Endothelial cell (in vitro differentiated cells): ENCODE results near the gene MYO10. TPM values are rescaled to one million over a fixed set of nuclear protein-coding genes. Genes with fewer than 3 reads are reported as not detected.

Source experiments
- DNase-seq: peaks from one replicate; pipeline ENCODE4 v3.0.0; 2021; ENCODE audit warnings: low spot score
- H3K27ac Mint-ChIP-seq: one replicate; pipeline ENCODE4 v1.8.0; 2021; ENCODE audit warnings: mixed read lengths, inconsistent platforms; ENCODE audit not compliant: unreplicated experiment
- H3K27me3 Mint-ChIP-seq: one replicate; pipeline ENCODE4 v1.8.0; 2021; ENCODE audit warnings: mild to moderate bottlenecking, moderate library complexity, mixed read lengths, inconsistent platforms; ENCODE audit not compliant: unreplicated experiment
- H3K36me3 Mint-ChIP-seq: one replicate; pipeline ENCODE4 v1.8.0; 2021; ENCODE audit warnings: mild to moderate bottlenecking, low read depth, mixed read lengths, inconsistent platforms; ENCODE audit not compliant: unreplicated experiment
- H3K4me1 Mint-ChIP-seq: one replicate; pipeline ENCODE4 v1.8.0; 2021; ENCODE audit warnings: mild to moderate bottlenecking, mixed read lengths, inconsistent platforms; ENCODE audit not compliant: unreplicated experiment
- H3K4me3 Mint-ChIP-seq: one replicate; pipeline ENCODE4 v1.8.0; 2021; ENCODE audit warnings: mild to moderate bottlenecking, mixed read lengths, inconsistent platforms; ENCODE audit not compliant: unreplicated experiment
- H3K9me3 Mint-ChIP-seq: one replicate; pipeline ENCODE4 v1.8.0; 2021; ENCODE audit warnings: mixed read lengths, inconsistent platforms; ENCODE audit not compliant: unreplicated experiment
- total RNA-seq: library from RNA; stranded (reverse); fragmentation: NEBNext Ultra II Directional; extraction: Animal tissue kit (Norgen Biotek cat#: 25700); gene quantifications from one replicate; pipeline ENCODE4 v1.2.1, GENCODE V29; 2021; ENCODE audit not compliant: unreplicated experiment
- TF ChIP-seq, protein P1 (sequence below): fragments of 200-600 bp; sonication (generic); IDR thresholded peaks from one replicate; pipeline ENCODE4 v1.5.0; 2021; ENCODE audit warnings: antibody characterized with exemption; ENCODE audit not compliant: unreplicated experiment

The MYO10 gene
- total RNA-seq, 1 donor from 2014 or later, result 132 TPM

DNA sequence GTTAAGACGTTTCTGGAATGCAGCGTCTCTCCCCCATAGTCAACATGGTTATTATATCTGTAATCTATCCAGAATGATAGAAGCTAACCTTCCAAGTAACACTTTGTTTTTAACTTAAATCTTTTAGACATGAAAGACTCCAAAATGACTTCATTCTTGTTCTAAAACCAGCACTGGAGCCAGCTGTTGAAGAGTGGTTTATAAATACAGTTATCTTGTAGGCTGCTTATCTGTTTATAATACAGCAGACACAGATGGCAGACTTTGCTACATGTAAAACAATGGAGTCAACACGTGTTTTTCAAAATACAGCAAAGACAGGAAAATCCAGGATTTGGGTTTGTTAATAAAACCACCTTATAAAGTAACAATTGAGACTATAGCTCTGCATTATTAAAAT, 270.5 kb downstream of the MYO10 start:
- H3K4me1 Mint-ChIP-seq, result no peaks in the 10 kb centered on the region
- TF ChIP-seq, protein P1, sequence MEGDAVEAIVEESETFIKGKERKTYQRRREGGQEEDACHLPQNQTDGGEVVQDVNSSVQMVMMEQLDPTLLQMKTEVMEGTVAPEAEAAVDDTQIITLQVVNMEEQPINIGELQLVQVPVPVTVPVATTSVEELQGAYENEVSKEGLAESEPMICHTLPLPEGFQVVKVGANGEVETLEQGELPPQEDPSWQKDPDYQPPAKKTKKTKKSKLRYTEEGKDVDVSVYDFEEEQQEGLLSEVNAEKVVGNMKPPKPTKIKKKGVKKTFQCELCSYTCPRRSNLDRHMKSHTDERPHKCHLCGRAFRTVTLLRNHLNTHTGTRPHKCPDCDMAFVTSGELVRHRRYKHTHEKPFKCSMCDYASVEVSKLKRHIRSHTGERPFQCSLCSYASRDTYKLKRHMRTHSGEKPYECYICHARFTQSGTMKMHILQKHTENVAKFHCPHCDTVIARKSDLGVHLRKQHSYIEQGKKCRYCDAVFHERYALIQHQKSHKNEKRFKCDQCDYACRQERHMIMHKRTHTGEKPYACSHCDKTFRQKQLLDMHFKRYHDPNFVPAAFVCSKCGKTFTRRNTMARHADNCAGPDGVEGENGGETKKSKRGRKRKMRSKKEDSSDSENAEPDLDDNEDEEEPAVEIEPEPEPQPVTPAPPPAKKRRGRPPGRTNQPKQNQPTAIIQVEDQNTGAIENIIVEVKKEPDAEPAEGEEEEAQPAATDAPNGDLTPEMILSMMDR, result no peak
- peak overlapping the region; percentile 71 for H3K4me3 Mint-ChIP-seq
- no peaks in the 10 kb centered on the region for H3K9me3 Mint-ChIP-seq
- no peak for DNase-seq
- H3K27me3 Mint-ChIP-seq, result peaks cover 8% of the 10 kb centered on the region
- no peak overlapping the region for H3K27ac Mint-ChIP-seq
- peaks cover 44% of the 10 kb centered on the region for H3K36me3 Mint-ChIP-seq

DNA sequence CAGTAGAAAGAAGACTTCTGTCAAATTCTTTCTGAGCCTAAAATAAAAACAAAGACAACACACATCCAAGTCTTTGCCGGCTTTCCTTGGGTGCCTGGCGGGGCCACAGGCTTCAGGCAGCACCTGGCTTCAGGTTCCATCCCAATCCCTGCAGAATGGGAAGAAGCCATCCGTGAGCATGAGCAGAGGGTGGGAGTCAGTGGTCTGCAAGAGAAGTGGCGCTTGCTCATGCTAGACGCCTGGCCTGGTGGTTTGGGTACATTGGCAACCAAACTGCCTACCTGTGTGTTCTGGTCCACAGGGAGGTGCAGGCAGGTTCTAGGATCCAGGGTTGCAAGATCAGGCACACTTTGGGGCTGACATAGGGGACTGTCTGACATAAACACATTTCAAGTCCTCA, 271.7 kb downstream of the MYO10 start:
- no peaks in the 10 kb centered on the region for H3K9me3 Mint-ChIP-seq
- no peak for DNase-seq
- TF ChIP-seq, protein P1, result no peak
- H3K4me1 Mint-ChIP-seq, result no peaks in the 10 kb centered on the region
- no peak overlapping the region for H3K27ac Mint-ChIP-seq
- no peak overlapping the region for H3K4me3 Mint-ChIP-seq
- peaks cover 37% of the 10 kb centered on the region for H3K36me3 Mint-ChIP-seq
- H3K27me3 Mint-ChIP-seq, result peaks cover 5% of the 10 kb centered on the region

DNA sequence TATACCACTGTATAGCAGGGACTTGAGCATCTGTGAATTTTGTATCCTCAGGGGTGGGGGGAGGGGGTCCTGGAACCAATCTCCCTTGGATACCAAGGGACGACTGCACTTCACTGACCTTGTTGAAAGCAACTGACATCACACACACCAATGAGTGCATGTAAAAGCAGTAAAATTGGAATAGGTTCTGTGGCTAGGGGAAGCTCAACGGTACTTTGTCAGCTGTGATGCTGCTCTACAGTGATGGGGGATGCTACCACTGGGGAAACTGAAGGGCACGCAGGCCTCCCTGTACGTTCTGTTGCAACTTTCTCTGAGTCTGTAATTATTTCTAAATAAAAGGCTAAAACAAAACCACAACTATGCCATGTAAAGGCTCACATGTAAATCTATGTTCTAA, 272.2 kb downstream of the MYO10 start:
- TF ChIP-seq, protein P1, result no peak
- Mint-ChIP-seq H3K9me3 (no peaks in the 10 kb centered on the region), H3K4me3 (no peak overlapping the region), H3K27me3 (peaks cover 5% of the 10 kb centered on the region), H3K27ac (no peak overlapping the region), H3K4me1 (no peaks in the 10 kb centered on the region), H3K36me3 (peaks cover 37% of the 10 kb centered on the region)
- DNase-seq, result no peak

DNA sequence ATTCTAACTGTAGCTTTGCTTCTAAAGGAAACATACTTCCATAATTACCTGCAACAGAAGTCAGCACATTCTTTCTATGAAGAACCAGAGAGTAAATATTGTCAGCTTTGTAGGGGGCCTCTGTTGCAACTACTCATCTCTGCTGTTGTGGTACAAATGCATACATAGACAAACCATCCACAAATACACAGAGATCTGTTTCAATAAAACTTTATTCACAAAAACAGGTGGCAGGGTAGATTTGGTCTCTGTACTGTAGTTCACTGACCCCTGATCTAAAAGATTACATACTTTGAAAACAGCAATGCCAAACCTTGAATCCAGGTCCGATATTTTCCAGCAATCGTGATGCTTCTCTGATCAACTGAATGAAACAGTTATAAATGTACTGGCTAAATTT, 274.4 kb downstream of the MYO10 start:
- TF ChIP-seq, protein P1, result no peak
- Mint-ChIP-seq H3K4me1 (peaks cover under 1% of the 10 kb centered on the region), H3K9me3 (no peaks in the 10 kb centered on the region), H3K27me3 (peaks cover 2% of the 10 kb centered on the region), H3K27ac (no peak overlapping the region), H3K4me3 (no peak overlapping the region), H3K36me3 (peaks cover 21% of the 10 kb centered on the region)
- no peak for DNase-seq

DNA sequence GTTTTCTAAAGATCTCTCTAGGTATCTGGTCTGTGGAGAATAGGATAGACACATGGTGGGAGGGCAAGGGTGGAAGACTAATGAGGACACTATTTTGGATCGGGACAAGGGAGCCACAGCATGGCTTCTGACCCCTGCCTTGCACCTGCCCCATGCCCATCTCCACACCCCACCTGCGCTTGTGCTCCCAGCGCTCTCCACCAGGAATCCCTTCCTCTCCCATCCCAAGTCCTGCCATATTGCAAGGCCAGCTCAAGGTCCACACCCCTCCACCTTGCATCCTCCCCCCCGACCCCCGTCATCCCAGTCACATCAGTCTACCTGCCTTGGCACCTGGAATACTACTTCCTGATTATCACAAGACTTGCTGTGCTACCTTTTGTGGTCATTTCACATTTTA, 275.1 kb downstream of the MYO10 start:
- H3K36me3 Mint-ChIP-seq, result peaks cover 17% of the 10 kb centered on the region
- peaks cover 2% of the 10 kb centered on the region for H3K4me1 Mint-ChIP-seq
- H3K9me3 Mint-ChIP-seq, result no peaks in the 10 kb centered on the region
- DNase-seq, result no peak
- peaks cover under 1% of the 10 kb centered on the region for H3K27me3 Mint-ChIP-seq
- H3K27ac Mint-ChIP-seq, result peak overlapping the region; percentile 8
- TF ChIP-seq, protein P1, result no peak
- no peak overlapping the region for H3K4me3 Mint-ChIP-seq
